ENCODE data around the gene NTPCR. TPM values are rescaled to one million over a fixed set of nuclear protein-coding genes. Genes with fewer than 3 reads are reported as not detected.

NTPCR gene
- polyA plus RNA-seq, 2 donors = 38.2 to 45.7 TPM

- 66 to 75% methylated on average over 4 of the region's 4 CpGs for WGBS, 2 donors
- H3K4me1 ChIP-seq (ENCODE audit: control insufficient read depth in 2 of 2, insufficient read depth in 2 of 2, low read length in 1 of 2) = no peaks in the 10 kb centered on the region
- H3K27me3 ChIP-seq (ENCODE audit: control insufficient read depth in 1 of 2, insufficient read depth in 2 of 2, low read length in 2 of 2) = no peaks in the 10 kb centered on the region
- H3K36me3 ChIP-seq (ENCODE audit: control insufficient read depth in 2 of 2, insufficient read depth in 2 of 2, low read length in 1 of 2) = no peaks in the 10 kb centered on the region
- H3K27ac ChIP-seq (ENCODE audit: low read depth in 2 of 2, low read length in 1 of 2) = no peak overlapping the region
- H3K4me3 ChIP-seq (ENCODE audit: low read depth in 1 of 2, low read length in 2 of 2) = no peak overlapping the region
- no peaks in the 10 kb centered on the region for H3K9me3 ChIP-seq (ENCODE audit: control insufficient read depth in 2 of 2, insufficient read depth in 1 of 2, low read depth in 1 of 2, low read length in 1 of 2)
Measured at GRCh38 chr1:233032916-233033315, 82.5 kb downstream of the NTPCR start.

GRCh38 chr1:233033361-233033760, 83.0 kb downstream of the NTPCR start:
- Histone ChIP-seq H3K27ac (ENCODE audit: low read depth in 2 of 2, low read length in 1 of 2) (no peak overlapping the region), H3K9me3 (ENCODE audit: control insufficient read depth in 2 of 2, insufficient read depth in 1 of 2, low read depth in 1 of 2, low read length in 1 of 2) (no peaks in the 10 kb centered on the region)

More at GRCh38 chr1:233033361-233033760, 83.0 kb downstream of the NTPCR start:
- 86 to 89% methylated on average over 3 of the region's 3 CpGs for WGBS, 2 donors
- H3K36me3 ChIP-seq (ENCODE audit: control insufficient read depth in 2 of 2, insufficient read depth in 2 of 2, low read length in 1 of 2) = no peaks in the 10 kb centered on the region
- no peaks in the 10 kb centered on the region for H3K4me1 ChIP-seq (ENCODE audit: control insufficient read depth in 2 of 2, insufficient read depth in 2 of 2, low read length in 1 of 2)
- H3K4me3 ChIP-seq (ENCODE audit: low read depth in 1 of 2, low read length in 2 of 2) = no peak overlapping the region
- H3K27me3 ChIP-seq (ENCODE audit: control insufficient read depth in 1 of 2, insufficient read depth in 2 of 2, low read length in 2 of 2) = no peaks in the 10 kb centered on the region

Other genes starting within 250 kb of the NTPCR start
- gene MAP10, start 145.2 kb upstream of the NTPCR start, polyA plus RNA-seq = under 1 TPM; 0.45 to 0.52 TPM

All from esophagus (tissue), 2 donors.